IMR-90 (cell line): ENCODE measurements around the gene ERMAP. TPM values are rescaled to one million over a fixed set of nuclear protein-coding genes. Genes with fewer than 3 reads are reported as not detected.

Experiments
- ATAC-seq: fragments of 200-7000 bp; cut with Tn5 transposase; 2 replicates; pipeline ENCODE4 v1.9.1; 2020; ENCODE audit warnings: low read depth, mild to moderate bottlenecking, moderate library complexity
- BruUV-seq: library from RNA; stranded (reverse); fragments of 400-500 nt; replicated peaks from 2 replicates; lab custom pipeline; 2021; lab: Mats Ljungman, UMichigan
- CTCF ChIA-PET: fragments of 300-600 bp; formaldehyde crosslinking; extraction: SDS; loops from one replicate; lab custom pipeline; 2021; ENCODE audit warnings: antibody characterized with exemption; lab: Yijun Ruan, JAX
- POLR2A ChIA-PET: fragments of 300-600 bp; sonication (Branson Sonifier 250); formaldehyde crosslinking; loops from one replicate; lab custom pipeline; 2022; ENCODE audit warnings: antibody characterized with exemption; ENCODE audit not compliant: unreplicated experiment; lab: Charles Lee
- DNase-seq: peaks from one replicate; pipeline ENCODE4 v3.0.0; 2013
- H2AFZ ChIP-seq: replicated peaks from 2 replicates; pipeline ENCODE3; 2013; ENCODE audit warnings: low read length, mild to moderate bottlenecking; ENCODE audit not compliant: poor library complexity
- H2AK5ac ChIP-seq: 2 replicates; pipeline ENCODE4 v1.6.1; 2013; ENCODE audit warnings: low read depth, low read length, inconsistent platforms
- H2AK9ac ChIP-seq: replicated peaks from 2 replicates; pipeline ENCODE3; 2013; ENCODE audit warnings: mild to moderate bottlenecking, low read depth, low read length, moderate library complexity; ENCODE audit not compliant: poor library complexity
- H2BK120ac ChIP-seq: 2 replicates; pipeline ENCODE4 v1.6.1; 2013; ENCODE audit warnings: low read depth, low read length, inconsistent platforms
- H2BK15ac ChIP-seq: 3 replicates; pipeline ENCODE4 v1.6.1; 2013; ENCODE audit warnings: low read depth, low read length, inconsistent platforms
- H2BK20ac ChIP-seq: 2 replicates; pipeline ENCODE4 v1.6.1; 2013; ENCODE audit warnings: low read depth, mild to moderate bottlenecking, inconsistent platforms, low read length, moderate library complexity
- H2BK5ac ChIP-seq: 2 replicates; pipeline ENCODE4 v1.6.1; 2013; ENCODE audit warnings: mild to moderate bottlenecking, low read depth, low read length, inconsistent platforms; ENCODE audit not compliant: poor library complexity, severe bottlenecking
- H3K14ac ChIP-seq: replicated peaks from 2 replicates; pipeline ENCODE4 v1.6.1; 2013; ENCODE audit warnings: low read depth, low read length, inconsistent platforms
- H3K18ac ChIP-seq: 2 replicates; pipeline ENCODE4 v1.6.1; 2013; ENCODE audit warnings: low read depth, low read length, control low read depth
- H3K23ac ChIP-seq: 2 replicates; pipeline ENCODE4 v1.6.1; 2013; ENCODE audit warnings: low read depth, low read length, inconsistent platforms
- H3K27ac ChIP-seq: 2 replicates; pipeline ENCODE4 v1.5.1; 2013; ENCODE audit warnings: mild to moderate bottlenecking, control low read depth, low read length; ENCODE audit not compliant: insufficient read depth
- H3K27me3 ChIP-seq: 2 replicates; pipeline ENCODE4 v1.6.1; 2013; ENCODE audit warnings: low read length; ENCODE audit not compliant: control insufficient read depth, insufficient read depth
- H3K36me3 ChIP-seq: 2 replicates; pipeline ENCODE4 v1.6.1; 2013; ENCODE audit warnings: low read length, mixed read lengths; ENCODE audit not compliant: control insufficient read depth, insufficient read depth
- H3K4ac ChIP-seq: 2 replicates; pipeline ENCODE4 v1.6.1; 2013; ENCODE audit warnings: low read depth, low read length, inconsistent platforms
- H3K4me1 ChIP-seq: 2 replicates; pipeline ENCODE4 v1.6.1; 2013; ENCODE audit warnings: low read length, mixed read lengths; ENCODE audit not compliant: control insufficient read depth, insufficient read depth
- H3K4me2 ChIP-seq: 2 replicates; pipeline ENCODE4 v1.6.1; 2013; ENCODE audit warnings: low read depth, mild to moderate bottlenecking, control low read depth, low read length, moderate library complexity
- H3K4me3 ChIP-seq: 2 replicates; pipeline ENCODE4 v1.5.1; 2013; ENCODE audit warnings: low read depth, mild to moderate bottlenecking, control low read depth, low read length, moderate library complexity; ENCODE audit not compliant: insufficient read depth
- H3K56ac ChIP-seq: 2 replicates; pipeline ENCODE4 v1.6.1; 2013; ENCODE audit warnings: low read length, inconsistent platforms; ENCODE audit not compliant: insufficient read depth; ENCODE audit errors: extremely low read depth
- H3K79me1 ChIP-seq, 2 experiments: 2 replicates each; pipeline ENCODE4 v1.6.1; 2013; ENCODE audit warnings: low read length in 2 of 2, inconsistent platforms in 1 of 2, low read depth in 1 of 2
- H3K9ac ChIP-seq: 2 replicates; pipeline ENCODE4 v1.6.1; 2013; ENCODE audit warnings: low read depth, low read length, control low read depth
- H3K9me1 ChIP-seq: 2 replicates; pipeline ENCODE4 v1.6.1; 2013; ENCODE audit warnings: low read length, inconsistent platforms; ENCODE audit not compliant: insufficient read depth
- H3K9me3 ChIP-seq: 2 replicates; pipeline ENCODE4 v1.6.1; 2013; ENCODE audit warnings: low read length; ENCODE audit not compliant: control insufficient read depth, insufficient read depth
- H4K20me1 ChIP-seq: 2 replicates; pipeline ENCODE4 v1.6.1; 2013; ENCODE audit warnings: low read length, inconsistent platforms; ENCODE audit not compliant: insufficient read depth
- H4K5ac ChIP-seq: 2 replicates; pipeline ENCODE4 v1.6.1; 2013; ENCODE audit warnings: mild to moderate bottlenecking, low read depth, low read length, control low read depth
- H4K8ac ChIP-seq, 2 experiments: 2 replicates each; pipeline ENCODE4 v1.6.1; 2013; ENCODE audit warnings: low read depth in 2 of 2, low read length in 2 of 2, control low read depth in 1 of 2, inconsistent platforms in 1 of 2
- H4K91ac ChIP-seq: 2 replicates; pipeline ENCODE4 v1.6.1; 2013; ENCODE audit warnings: low read depth, low read length, inconsistent platforms; ENCODE audit not compliant: insufficient read depth
- BHLHE40 ChIP-seq: fragments of 150-350 bp; IDR thresholded peaks from 2 replicates; pipeline ENCODE4 v1.6.1; 2016; ENCODE audit warnings: mild to moderate bottlenecking, low read depth, low read length
- CEBPB ChIP-seq: IDR thresholded peaks from 2 replicates; pipeline ENCODE4 v1.6.1; 2012; ENCODE audit warnings: low read depth, low read length, improper control_type of control experiment
- CHD1 ChIP-seq: IDR thresholded peaks from 2 replicates; pipeline ENCODE4 v1.6.1; 2012; ENCODE audit warnings: low read depth, low read length, improper control_type of control experiment
- FOS ChIP-seq: fragments of 150-350 bp; IDR thresholded peaks from 2 replicates; pipeline ENCODE4 v1.6.1; 2016; ENCODE audit warnings: low read depth, low read length
- MAZ ChIP-seq: IDR thresholded peaks from 2 replicates; pipeline ENCODE4 v1.6.1; 2012; ENCODE audit warnings: low read depth, mild to moderate bottlenecking, low read length, improper control_type of control experiment, moderate library complexity, borderline replicate concordance
- MXI1 ChIP-seq: IDR thresholded peaks from 2 replicates; pipeline ENCODE4 v1.6.1; 2012; ENCODE audit warnings: low read depth, mild to moderate bottlenecking, low read length, moderate library complexity, borderline replicate concordance
- NFE2L2 ChIP-seq: fragments of 150-350 bp; IDR thresholded peaks from 2 replicates; pipeline ENCODE4 v1.6.1; 2016; ENCODE audit warnings: low read depth, mild to moderate bottlenecking, low read length
- POLR2A ChIP-seq: IDR thresholded peaks from 2 replicates; pipeline ENCODE4 v1.6.1; 2012; ENCODE audit warnings: mild to moderate bottlenecking, low read depth, low read length
- RAD21 ChIP-seq: IDR thresholded peaks from 2 replicates; pipeline ENCODE4 v1.6.1; 2012; ENCODE audit warnings: low read length, improper control_type of control experiment
- RFX5 ChIP-seq: IDR thresholded peaks from 2 replicates; pipeline ENCODE4 v1.8.0; 2012; ENCODE audit warnings: low read depth, mild to moderate bottlenecking, low read length, moderate library complexity
- SMC3 ChIP-seq: fragments of 150-350 bp; IDR thresholded peaks from 2 replicates; pipeline ENCODE4 v1.6.1; 2016; ENCODE audit warnings: low read depth, mild to moderate bottlenecking, antibody characterized with exemption, low read length, moderate library complexity
- WGBS, 2 experiments: methylation state at CpG; one replicate each; pipeline versions ENCODE4 v1.1.5 to v1.1.7; 2013; ENCODE audit warnings: missing lambda C conversion rate in 2 of 2; ENCODE audit not compliant: insufficient read length in 1 of 2; ENCODE audit errors: extremely low coverage in 2 of 2; 5-methylcytosine and 5-hydroxymethylcytosine counted together
- dilution Hi-C: fragments of 300-500 bp; cut with HindIII; formaldehyde crosslinking; loops from one replicate; pipeline ENCODE4 v1.14.3; 2018; ENCODE audit warnings: low sequenced_read_pairs; ENCODE audit not compliant: unreplicated experiment
- in situ Hi-C: fragments of 300-500 bp; cut with MboI; formaldehyde crosslinking; loops from 3 replicates; pipeline ENCODE4 v1.14.3; 2019; ENCODE audit warnings: low sequenced_read_pairs, inconsistent platforms, mixed read lengths
- intact Hi-C: fragments of 100-400 bp; cut with micrococcal nuclease; formaldehyde crosslinking; loops from 2 replicates; pipeline ENCODE4 v1.10.0; 2022
- polyA plus RNA-seq, 3 experiments: library from polyadenylated mRNA; depleted of rRNA; stranded (reverse); fragments of >200 nt; gene quantifications; 2 replicates each; pipeline ENCODE4 v1.2.3, GENCODE V29; 2012; ENCODE audit warnings: low replicate concordance in 1 of 3
- total RNA-seq: library from RNA; depleted of rRNA; stranded (reverse); fragments of >200 nt; gene quantifications from 2 replicates; pipeline ENCODE4 v1.2.3, GENCODE V29; 2012
- TF ChIP-seq, protein P1 (sequence below): fragments of 150-350 bp; IDR thresholded peaks from 2 replicates; pipeline ENCODE4 v1.6.1; 2016; ENCODE audit warnings: low read depth, mild to moderate bottlenecking, low read length, moderate library complexity, borderline replicate concordance
- TF ChIP-seq, protein P2 (sequence below): conservative IDR thresholded peaks from 2 replicates; pipeline ENCODE4 v1.5.1; 2012; ENCODE audit warnings: mild to moderate bottlenecking, low read depth, low read length, improper control_type of control experiment
- TF ChIP-seq, protein P3 (sequence below): fragments of 150-350 bp; IDR thresholded peaks from 2 replicates; pipeline ENCODE4 v1.6.1; 2017; ENCODE audit warnings: mild to moderate bottlenecking, antibody characterized with exemption, low read length, low read depth

ERMAP gene
- total and polyA plus RNA-seq, 2 of the 4 experiments (the other 2 are of a cell fraction): 5.0 to 7.2 TPM

DNA sequence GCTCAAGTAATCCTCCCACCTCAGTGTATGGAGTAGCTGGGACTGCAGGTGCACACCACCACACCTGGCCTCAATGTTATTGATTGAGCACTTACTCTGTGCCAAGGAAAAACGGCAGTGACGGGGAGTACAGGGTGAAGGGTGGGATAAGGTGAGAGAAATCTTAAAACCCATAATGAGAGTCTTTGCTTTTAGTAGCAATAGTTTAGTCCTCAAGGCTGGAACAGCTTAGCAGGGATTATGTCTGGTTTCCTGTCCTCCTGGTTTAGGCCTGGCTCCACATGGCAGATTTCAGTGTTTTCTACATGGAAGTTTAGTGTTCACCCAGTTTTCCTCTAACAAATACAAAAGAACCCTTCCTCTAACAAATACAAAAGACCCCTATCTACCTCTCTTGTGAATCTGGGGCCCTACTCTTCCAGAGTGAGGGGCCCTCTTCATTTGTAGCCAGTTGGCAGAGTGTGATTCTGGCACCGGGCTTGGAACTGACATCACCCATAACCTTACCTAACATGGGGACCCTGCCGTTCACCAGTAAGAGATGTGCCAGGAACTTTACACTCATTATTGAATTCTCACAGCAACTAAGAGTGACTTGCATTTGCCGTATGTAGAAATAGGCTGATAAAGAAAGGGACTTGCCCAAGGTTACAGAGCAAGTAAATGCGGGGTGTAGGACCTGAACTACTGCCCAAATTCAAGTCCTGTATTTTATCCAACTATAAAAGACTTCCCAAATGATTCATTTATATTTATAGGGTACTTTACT lies 36.4 kb downstream of the ERMAP start:
- intact Hi-C loops (no loop called here), dilution Hi-C loops (no loop called here), in situ Hi-C loops (no loop called here)
- Histone ChIP-seq H4K20me1 (no peaks in the 10 kb centered on the region), H4K8ac (no peak overlapping the region), H3K27ac (no peak overlapping the region), H3K79me1 (peaks cover 8 to 9% of the 10 kb centered on the region in 2 experiments; a peak in 3 of 4 replicates), H2BK120ac (no peak overlapping the region), H3K23ac (no peak overlapping the region), H3K27me3 (no peaks in the 10 kb centered on the region), H4K91ac (no peak overlapping the region), H3K4me2 (no peak overlapping the region), H2AK9ac (no peak overlapping the region), H2BK15ac (no peak overlapping the region), H3K4me3 (no peak overlapping the region), H2AFZ (no peak overlapping the region), H3K9me3 (peaks cover 12% of the 10 kb centered on the region), H3K18ac (no peak overlapping the region), H3K36me3 (peaks cover 15% of the 10 kb centered on the region), H4K5ac (no peak overlapping the region), H3K9ac (no peak overlapping the region), H2BK20ac (no peak overlapping the region), H2AK5ac (no peak overlapping the region), H3K56ac (no peak overlapping the region), H3K4me1 (no peaks in the 10 kb centered on the region), H2BK5ac (no peak overlapping the region), H3K14ac (no peak overlapping the region), H3K4ac (no peak overlapping the region), H3K9me1 (peaks cover 3% of the 10 kb centered on the region)
- no CpG with 5 or more reads among the region's 6 CpGs for WGBS, 2 experiments
- ChIA-PET POLR2A (no interaction called here), CTCF (no interaction called here)
- ATAC-seq (no peak), DNase-seq (no peak)
- no TSS peak for BruUV-seq
- TF ChIP-seq MXI1: no peak
- no peak for TF ChIP-seq CEBPB
- TF ChIP-seq FOS: no peak
- no peak for TF ChIP-seq RFX5
- no peak for TF ChIP-seq BHLHE40
- TF ChIP-seq, protein P1, sequence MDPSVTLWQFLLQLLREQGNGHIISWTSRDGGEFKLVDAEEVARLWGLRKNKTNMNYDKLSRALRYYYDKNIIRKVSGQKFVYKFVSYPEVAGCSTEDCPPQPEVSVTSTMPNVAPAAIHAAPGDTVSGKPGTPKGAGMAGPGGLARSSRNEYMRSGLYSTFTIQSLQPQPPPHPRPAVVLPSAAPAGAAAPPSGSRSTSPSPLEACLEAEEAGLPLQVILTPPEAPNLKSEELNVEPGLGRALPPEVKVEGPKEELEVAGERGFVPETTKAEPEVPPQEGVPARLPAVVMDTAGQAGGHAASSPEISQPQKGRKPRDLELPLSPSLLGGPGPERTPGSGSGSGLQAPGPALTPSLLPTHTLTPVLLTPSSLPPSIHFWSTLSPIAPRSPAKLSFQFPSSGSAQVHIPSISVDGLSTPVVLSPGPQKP: no peak
- TF ChIP-seq NFE2L2: no peak
- no peak for TF ChIP-seq SMC3
- TF ChIP-seq, protein P2, sequence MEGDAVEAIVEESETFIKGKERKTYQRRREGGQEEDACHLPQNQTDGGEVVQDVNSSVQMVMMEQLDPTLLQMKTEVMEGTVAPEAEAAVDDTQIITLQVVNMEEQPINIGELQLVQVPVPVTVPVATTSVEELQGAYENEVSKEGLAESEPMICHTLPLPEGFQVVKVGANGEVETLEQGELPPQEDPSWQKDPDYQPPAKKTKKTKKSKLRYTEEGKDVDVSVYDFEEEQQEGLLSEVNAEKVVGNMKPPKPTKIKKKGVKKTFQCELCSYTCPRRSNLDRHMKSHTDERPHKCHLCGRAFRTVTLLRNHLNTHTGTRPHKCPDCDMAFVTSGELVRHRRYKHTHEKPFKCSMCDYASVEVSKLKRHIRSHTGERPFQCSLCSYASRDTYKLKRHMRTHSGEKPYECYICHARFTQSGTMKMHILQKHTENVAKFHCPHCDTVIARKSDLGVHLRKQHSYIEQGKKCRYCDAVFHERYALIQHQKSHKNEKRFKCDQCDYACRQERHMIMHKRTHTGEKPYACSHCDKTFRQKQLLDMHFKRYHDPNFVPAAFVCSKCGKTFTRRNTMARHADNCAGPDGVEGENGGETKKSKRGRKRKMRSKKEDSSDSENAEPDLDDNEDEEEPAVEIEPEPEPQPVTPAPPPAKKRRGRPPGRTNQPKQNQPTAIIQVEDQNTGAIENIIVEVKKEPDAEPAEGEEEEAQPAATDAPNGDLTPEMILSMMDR: no peak
- TF ChIP-seq RAD21: no peak
- TF ChIP-seq MAZ: no peak
- no peak for TF ChIP-seq POLR2A
- no peak for TF ChIP-seq CHD1
- TF ChIP-seq, protein P3, sequence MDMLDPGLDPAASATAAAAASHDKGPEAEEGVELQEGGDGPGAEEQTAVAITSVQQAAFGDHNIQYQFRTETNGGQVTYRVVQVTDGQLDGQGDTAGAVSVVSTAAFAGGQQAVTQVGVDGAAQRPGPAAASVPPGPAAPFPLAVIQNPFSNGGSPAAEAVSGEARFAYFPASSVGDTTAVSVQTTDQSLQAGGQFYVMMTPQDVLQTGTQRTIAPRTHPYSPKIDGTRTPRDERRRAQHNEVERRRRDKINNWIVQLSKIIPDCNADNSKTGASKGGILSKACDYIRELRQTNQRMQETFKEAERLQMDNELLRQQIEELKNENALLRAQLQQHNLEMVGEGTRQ: no peak
